PC-3 (cell line): Measurements from ENCODE around the gene ITSN1. TPM values are rescaled to one million over a fixed set of nuclear protein-coding genes. Genes with fewer than 3 reads are reported as not detected.

Experiments used
- ATAC-seq: fragments of 200-7000 bp; cut with Tn5 transposase; 2 replicates; pipeline ENCODE4 v1.9.1; 2020; ENCODE audit warnings: mild to moderate bottlenecking, moderate library complexity
- BruUV-seq: library from RNA; stranded (reverse); fragments of 400-500 nt; replicated peaks from 2 replicates; lab custom pipeline; 2021; lab: Mats Ljungman, UMichigan
- CTCF ChIA-PET: fragments of 300-600 bp; sonication (Branson Sonifier 250); formaldehyde crosslinking; loops from one replicate; lab custom pipeline; 2022; ENCODE audit warnings: antibody characterized with exemption; lab: Charles Lee
- POLR2A ChIA-PET: fragments of 300-600 bp; sonication (Branson Sonifier 250); formaldehyde crosslinking; loops from one replicate; lab custom pipeline; 2022; ENCODE audit warnings: antibody characterized with exemption; ENCODE audit not compliant: unreplicated experiment; lab: Charles Lee
- DNase-seq: peaks from one replicate; pipeline ENCODE4 v3.0.0-alpha.2; 2015
- H2AFZ ChIP-seq: fragments of 300-600 bp; sonication (generic); 2 replicates; pipeline ENCODE4 v1.6.0; 2016; ENCODE audit warnings: antibody characterized with exemption, low read length
- H3F3A ChIP-seq: fragments of 300-600 bp; sonication (generic); one replicate; pipeline ENCODE4 v1.6.0; 2017; ENCODE audit warnings: antibody characterized with exemption, low read length, control low read depth, mild to moderate bottlenecking; ENCODE audit not compliant: unreplicated experiment
- H3K27ac ChIP-seq: fragments of 300-600 bp; sonication (generic); 2 replicates; pipeline ENCODE4 v1.5.1; 2016; ENCODE audit warnings: mild to moderate bottlenecking, low read length
- H3K27me3 ChIP-seq: fragments of 300-600 bp; sonication (generic); 2 replicates; pipeline ENCODE4 v1.6.1; 2016; ENCODE audit warnings: low read length, mixed read lengths
- H3K36me3 ChIP-seq: fragments of 300-600 bp; sonication (generic); 2 replicates; pipeline ENCODE4 v1.6.1; 2016; ENCODE audit warnings: low read depth, mixed run types, low read length, mixed read lengths
- H3K4me1 ChIP-seq: fragments of 300-600 bp; sonication (generic); 2 replicates; pipeline ENCODE4 v1.5.1; 2016; ENCODE audit warnings: low read length; ENCODE audit not compliant: insufficient read depth
- H3K4me2 ChIP-seq: fragments of 300-600 bp; sonication (generic); 2 replicates; pipeline ENCODE4 v1.6.0; 2016; ENCODE audit warnings: low read length
- H3K4me3 ChIP-seq: fragments of 300-600 bp; sonication (generic); 2 replicates; pipeline ENCODE4 v1.5.1; 2016; ENCODE audit warnings: mild to moderate bottlenecking, low read length, mixed read lengths
- H3K79me2 ChIP-seq: fragments of 300-600 bp; sonication (generic); 2 replicates; pipeline ENCODE4 v1.6.1; 2017; ENCODE audit warnings: low read length, mixed read lengths
- H3K9ac ChIP-seq: fragments of 300-600 bp; sonication (generic); 2 replicates; pipeline ENCODE4 v1.6.0; 2016; ENCODE audit warnings: mild to moderate bottlenecking, low read length
- H3K9me2 ChIP-seq: fragments of 300-600 bp; sonication (generic); replicated peaks from 2 replicates; pipeline ENCODE4 v1.6.1; 2016; ENCODE audit warnings: mixed run types, low read length, mixed read lengths
- H3K9me3 ChIP-seq: fragments of 300-600 bp; sonication (generic); 2 replicates; pipeline ENCODE4 v1.6.1; 2016; ENCODE audit warnings: low read length, mixed read lengths
- H4K20me1 ChIP-seq: fragments of 300-600 bp; sonication (generic); 2 replicates; pipeline ENCODE4 v1.6.1; 2016; ENCODE audit warnings: low read length, mixed read lengths
- CTCF ChIP-seq: fragments of 300-600 bp; sonication (generic); conservative IDR thresholded peaks from 2 replicates; pipeline ENCODE4 v1.5.1; 2017; ENCODE audit warnings: antibody characterized with exemption, low read depth, mild to moderate bottlenecking, low read length
- EZH2 ChIP-seq: fragments of 300-600 bp; sonication (generic); IDR thresholded peaks from one replicate; pipeline ENCODE4 v1.6.1; 2017; ENCODE audit warnings: antibody characterized with exemption, mild to moderate bottlenecking, low read length; ENCODE audit not compliant: unreplicated experiment
- EZH2phosphoT487 ChIP-seq: fragments of 300-600 bp; sonication (generic); IDR thresholded peaks from 2 replicates; pipeline ENCODE4 v1.6.1; 2018; ENCODE audit warnings: mild to moderate bottlenecking, antibody characterized with exemption, low read length, borderline replicate concordance
- intact Hi-C: fragments of 100-400 bp; cut with micrococcal nuclease; formaldehyde crosslinking; loops from 2 replicates; pipeline ENCODE4 v1.9.0; 2023
- total RNA-seq: library from RNA; depleted of rRNA; stranded (reverse); fragments of >200 nt; gene quantifications from 2 replicates; pipeline ENCODE4 v1.2.3, GENCODE V29; 2014

Gene ITSN1
- total RNA-seq, 1 experiment from 2014 or later = 45.6 TPM

DNA sequence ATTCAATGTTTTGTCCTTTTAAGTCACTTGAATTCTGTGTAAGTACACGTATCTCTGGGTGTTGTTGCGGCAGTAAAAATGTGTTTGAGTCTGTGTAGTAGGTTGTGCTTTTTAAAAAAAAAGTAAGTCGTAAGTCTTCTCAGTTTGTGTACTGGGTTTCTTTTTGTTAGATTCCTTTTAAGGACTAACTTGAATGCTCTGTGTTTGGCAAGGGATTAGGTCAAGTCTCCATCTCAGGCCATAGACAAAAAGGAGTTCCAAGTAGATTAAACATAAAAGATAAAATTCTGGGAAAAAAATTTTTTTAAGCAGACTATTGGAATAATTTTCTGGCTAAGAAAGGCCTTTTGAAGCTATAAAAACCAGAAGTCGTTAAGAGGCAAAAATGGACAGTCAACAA, 160.2 kb downstream of the ITSN1 start:
- H3K4me3 ChIP-seq = peak overlapping the region; percentile 13; the same call in 1 of the 2 replicates
- H3K79me2 ChIP-seq = no peaks in the 10 kb centered on the region
- H3K27ac ChIP-seq = peak overlapping the region; percentile 60
- H3K9me3 ChIP-seq = no peaks in the 10 kb centered on the region
- peak overlapping the region; percentile 71 for H3K4me2 ChIP-seq
- no TSS peak for BruUV-seq
- ChIA-PET CTCF (no interaction called here), POLR2A (no interaction called here)
- TF ChIP-seq CTCF (no peak), EZH2 (no peak), EZH2phosphoT487 (no peak)
- no peaks in the 10 kb centered on the region for H3K9me2 ChIP-seq
- no peaks in the 10 kb centered on the region; the same call in 1 of the 2 replicates for H3K36me3 ChIP-seq
- DNase-seq = no peak
- H3K9ac ChIP-seq = no peak overlapping the region
- intact Hi-C loops = no loop called here
- peaks cover 4% of the 10 kb centered on the region; the same call in 1 of the 2 replicates for H4K20me1 ChIP-seq
- H3F3A ChIP-seq = peaks cover 6% of the 10 kb centered on the region
- no peak overlapping the region for H2AFZ ChIP-seq
- ATAC-seq = no peak
- no peaks in the 10 kb centered on the region for H3K27me3 ChIP-seq
- H3K4me1 ChIP-seq = peaks cover 26% of the 10 kb centered on the region

DNA sequence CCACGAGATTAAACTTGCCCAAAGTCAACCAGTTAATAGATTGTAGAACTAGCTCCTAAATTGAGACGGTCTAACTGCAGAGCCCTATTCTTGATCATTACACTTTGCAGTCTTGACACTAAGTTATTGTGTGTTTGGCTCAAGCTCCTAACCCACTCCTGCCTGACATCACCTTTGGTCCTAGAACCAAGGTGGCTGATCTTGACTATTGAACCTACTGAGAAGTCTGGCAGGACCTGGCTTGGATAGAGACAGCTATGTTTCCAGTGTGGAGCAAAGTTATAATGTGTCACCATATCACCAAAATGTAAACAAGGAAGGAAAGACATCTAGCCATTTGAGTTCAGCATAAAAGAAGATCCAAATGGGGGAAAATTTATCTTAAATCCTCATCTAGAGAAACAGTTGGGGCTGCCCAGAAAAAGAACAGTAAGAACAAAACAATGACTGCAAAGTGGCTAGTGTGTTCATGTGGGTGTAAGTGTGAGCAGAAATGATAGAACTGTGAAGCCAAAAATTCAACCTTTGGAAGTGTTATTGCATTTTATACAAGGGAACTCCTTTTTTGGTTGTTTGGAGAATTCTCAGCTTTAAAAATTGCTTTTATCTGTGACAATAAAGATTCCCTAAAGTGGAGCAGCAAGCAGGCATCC, 166.5 kb downstream of the ITSN1 start:
- DNase-seq = no peak
- Histone ChIP-seq H3K27me3 (no peaks in the 10 kb centered on the region), H3K4me1 (no peaks in the 10 kb centered on the region), H3K9me2 (no peaks in the 10 kb centered on the region), H3F3A (no peaks in the 10 kb centered on the region), H3K9me3 (no peaks in the 10 kb centered on the region), H3K4me3 (no peak overlapping the region), H2AFZ (no peak overlapping the region), H3K4me2 (no peak overlapping the region), H3K36me3 (no peaks in the 10 kb centered on the region), H3K27ac (no peak overlapping the region), H3K79me2 (no peaks in the 10 kb centered on the region), H3K9ac (no peak overlapping the region), H4K20me1 (no peaks in the 10 kb centered on the region)
- TF ChIP-seq CTCF (no peak), EZH2 (no peak), EZH2phosphoT487 (no peak)
- no peak for ATAC-seq
- no TSS peak for BruUV-seq
- intact Hi-C loops = no loop called here
- CTCF ChIA-PET = no interaction called here
- POLR2A ChIA-PET = interaction anchor here (0.6 kb wide), 2 partner anchors 10 to 267 kb away, joined by 3 read pairs; no protein-coding TSS in a partner anchor

DNA sequence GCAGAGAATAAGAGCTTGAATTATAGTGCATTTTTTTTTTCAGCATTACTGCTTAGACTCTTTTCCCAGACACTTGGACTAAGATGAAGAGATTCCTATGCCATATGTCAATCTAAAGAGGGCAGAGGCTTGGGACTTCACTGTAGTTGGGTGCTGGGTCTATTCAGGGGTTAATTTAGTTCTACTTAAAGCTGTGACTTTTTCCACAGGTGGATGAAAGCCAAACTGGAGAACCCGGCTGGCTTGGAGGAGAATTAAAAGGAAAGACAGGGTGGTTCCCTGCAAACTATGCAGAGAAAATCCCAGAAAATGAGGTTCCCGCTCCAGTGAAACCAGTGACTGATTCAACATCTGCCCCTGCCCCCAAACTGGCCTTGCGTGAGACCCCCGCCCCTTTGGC, 168.5 kb downstream of the ITSN1 start:
- CTCF ChIA-PET = no interaction called here
- intact Hi-C loops = no loop called here

More for the DNA sequence above, 168.5 kb downstream of the ITSN1 start:
- no peak overlapping the region for H3K4me3 ChIP-seq
- no peaks in the 10 kb centered on the region for H3F3A ChIP-seq
- H3K79me2 ChIP-seq = no peaks in the 10 kb centered on the region
- no peak overlapping the region for H3K9ac ChIP-seq
- no peak for TF ChIP-seq CTCF
- TF ChIP-seq EZH2phosphoT487 = no peak
- no peak for TF ChIP-seq EZH2
- H4K20me1 ChIP-seq = no peaks in the 10 kb centered on the region
- ATAC-seq (no peak), DNase-seq (no peak)
- H3K4me1 ChIP-seq = no peaks in the 10 kb centered on the region
- no TSS peak for BruUV-seq
- H3K4me2 ChIP-seq = no peak overlapping the region
- no peak overlapping the region for H3K27ac ChIP-seq
- no peaks in the 10 kb centered on the region for H3K27me3 ChIP-seq
- H3K9me3 ChIP-seq = no peaks in the 10 kb centered on the region
- H3K36me3 ChIP-seq = no peaks in the 10 kb centered on the region; the same call in 1 of the 2 replicates
- H2AFZ ChIP-seq = no peak overlapping the region
- no peaks in the 10 kb centered on the region for H3K9me2 ChIP-seq
- POLR2A ChIA-PET = interaction anchor here (0.7 kb wide), 1 partner anchor 237 kb away, joined by 27 read pairs; no protein-coding TSS in a partner anchor
